Colonic mucosa (tissue), 4 donors: ENCODE measurements around the gene ALG6. TPM values are rescaled to one million over a fixed set of nuclear protein-coding genes. Genes with fewer than 3 reads are reported as not detected.

ENCODE experiments used
- DNase-seq: peaks from one replicate; pipeline ENCODE4 v3.0.0-alpha.2; 2020
- H3K27ac ChIP-seq: fragments of 200-600 bp; one replicate; pipeline ENCODE4 v1.8.0; 2021
- H3K27me3 ChIP-seq: fragments of 200-600 bp; one replicate; pipeline ENCODE4 v1.8.0; 2021
- H3K36me3 ChIP-seq: fragments of 200-600 bp; one replicate; pipeline ENCODE4 v1.8.0; 2021
- H3K4me1 ChIP-seq: fragments of 200-600 bp; one replicate; pipeline ENCODE4 v1.8.0; 2021; ENCODE audit warnings: mild to moderate bottlenecking
- H3K4me3 ChIP-seq: fragments of 200-600 bp; one replicate; pipeline ENCODE4 v1.8.0; 2021
- H3K9ac ChIP-seq, 2 donors: one replicate each; pipeline ENCODE4 v1.7.0; 2013; ENCODE audit warnings: control low read depth in 2 of 2, low read depth in 2 of 2, low read length in 2 of 2
- H3K9me3 ChIP-seq: fragments of 200-600 bp; one replicate; pipeline ENCODE4 v1.8.0; 2021
- CTCF ChIP-seq: fragments of 200-600 bp; IDR thresholded peaks from one replicate; pipeline ENCODE4 v1.8.0; 2022; ENCODE audit warnings: antibody characterized with exemption, mild to moderate bottlenecking
- intact Hi-C: fragments of 100-400 bp; cut with DNase I; formaldehyde crosslinking; loops from one replicate; pipeline ENCODE4 v1.14.1; 2022
- total RNA-seq, 2 donors: library from RNA; stranded (reverse); fragmentation: NEBNext Ultra II Directional in 1 of 2; extraction: Animal tissue kit (Norgen Biotek cat#: 25700) in 1 of 2; gene quantifications; one replicate each; pipeline ENCODE4 v1.2.1, GENCODE V29; 2021
- donor health status: healthy.
- donor health status: DM: no; HTN: no; CAD: no.
- donor health status: DM: no; HTN: no; CAD: no.

The ALG6 gene
- total RNA-seq, 2 donors from 2014 or later, result 12.4 to 19.8 TPM

- H3K9ac ChIP-seq, result no peak overlapping the region
- no peaks in the 10 kb centered on the region for H3K27me3 ChIP-seq
- intact Hi-C loops, result loop anchor here (5.0 kb wide), 1 partner anchor 125 kb away; no protein-coding TSS in a partner anchor
- no peak overlapping the region for H3K4me3 ChIP-seq
- TF ChIP-seq CTCF, result no peak
- no peak for DNase-seq
- H3K36me3 ChIP-seq, result no peaks in the 10 kb centered on the region
- no peaks in the 10 kb centered on the region for H3K9me3 ChIP-seq
- H3K27ac ChIP-seq, result no peak overlapping the region
- no peaks in the 10 kb centered on the region for H3K4me1 ChIP-seq
Observed at GRCh38 chr1:63442141-63442475, 74.7 kb downstream of the ALG6 start.

DNA sequence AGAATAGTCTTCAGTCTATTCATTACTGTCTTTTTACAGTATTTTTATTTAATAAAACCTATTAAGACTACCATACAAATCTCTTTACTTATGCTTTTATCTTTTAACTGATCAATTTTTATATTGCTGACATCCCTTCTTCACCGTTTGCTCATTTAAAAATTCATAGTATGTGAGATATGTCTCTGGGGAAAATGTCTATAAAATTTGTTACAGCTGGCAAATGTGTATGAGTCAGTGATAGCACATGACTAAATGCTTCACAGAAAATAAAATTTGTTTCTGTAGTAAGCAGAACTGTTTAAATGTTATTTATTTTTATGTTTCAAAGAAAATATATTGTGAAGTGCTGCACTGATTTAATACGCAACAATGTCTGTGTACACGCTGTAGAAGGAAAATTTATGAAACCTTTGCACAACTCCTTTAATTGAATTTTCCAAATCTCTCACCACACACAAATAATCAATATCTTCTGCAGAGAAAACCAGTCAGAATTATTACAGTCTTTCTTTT, 81.4 kb downstream of the ALG6 start:
- no peaks in the 10 kb centered on the region for H3K27me3 ChIP-seq

DNA sequence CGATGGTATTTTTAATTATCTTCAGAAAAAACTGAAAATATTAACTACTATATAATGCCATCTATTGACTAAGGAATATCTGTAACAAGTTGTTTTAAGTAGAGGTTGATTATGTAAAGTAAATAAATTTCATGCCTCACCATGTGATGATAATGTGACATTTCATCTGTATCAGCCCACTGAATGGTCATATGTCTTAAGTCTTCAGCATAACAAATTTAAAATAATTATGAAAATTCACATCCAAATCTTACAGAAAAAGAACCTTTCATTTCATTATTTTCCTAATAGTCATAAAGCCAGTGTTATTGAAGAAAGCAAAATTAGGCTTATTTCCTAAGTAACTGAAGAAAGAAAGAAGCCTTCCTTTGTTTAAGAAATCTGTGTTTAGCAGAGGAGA, 83.0 kb downstream of the ALG6 start:
- no peak overlapping the region for H3K9ac ChIP-seq
- H3K4me1 ChIP-seq, result no peaks in the 10 kb centered on the region
- H3K27ac ChIP-seq, result no peak overlapping the region
- H3K9me3 ChIP-seq, result no peaks in the 10 kb centered on the region
- no peak for TF ChIP-seq CTCF
- no peaks in the 10 kb centered on the region for H3K27me3 ChIP-seq
- intact Hi-C loops, result no loop called here
- no peaks in the 10 kb centered on the region for H3K36me3 ChIP-seq
- DNase-seq, result no peak
- no peak overlapping the region for H3K4me3 ChIP-seq

More for the DNA sequence above, 81.4 kb downstream of the ALG6 start:
- H3K9ac ChIP-seq, result no peak overlapping the region
- no peak for TF ChIP-seq CTCF
- H3K9me3 ChIP-seq, result no peaks in the 10 kb centered on the region
- H3K4me1 ChIP-seq, result no peaks in the 10 kb centered on the region
- no peak for DNase-seq
- no peak overlapping the region for H3K27ac ChIP-seq
- intact Hi-C loops, result no loop called here
- H3K36me3 ChIP-seq, result no peaks in the 10 kb centered on the region
- H3K4me3 ChIP-seq, result no peak overlapping the region

DNA sequence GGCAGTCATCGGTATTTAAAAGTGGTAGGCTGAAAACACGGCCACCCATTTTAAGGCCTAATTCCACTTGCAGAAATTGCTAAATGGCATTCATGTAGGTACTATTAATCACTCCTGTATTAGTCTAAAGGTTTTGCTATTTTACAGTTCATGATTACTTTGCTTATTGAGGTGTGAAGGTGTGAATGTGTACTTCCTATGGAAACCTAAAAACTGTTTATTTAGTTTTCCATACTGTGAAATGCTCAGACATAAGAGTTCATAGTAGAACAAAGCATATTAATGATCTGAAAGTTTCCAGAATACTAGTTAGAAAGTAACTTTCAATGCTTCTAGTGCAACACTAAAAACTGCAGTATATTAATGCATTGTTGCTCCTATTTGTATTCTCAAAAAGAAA, 85.8 kb downstream of the ALG6 start:
- Histone ChIP-seq H3K27ac (no peak overlapping the region), H3K4me1 (no peaks in the 10 kb centered on the region), H3K36me3 (no peaks in the 10 kb centered on the region), H3K27me3 (no peaks in the 10 kb centered on the region), H3K9ac (no peak overlapping the region), H3K4me3 (no peak overlapping the region), H3K9me3 (no peaks in the 10 kb centered on the region)
- no peak for DNase-seq
- intact Hi-C loops, result no loop called here
- no peak for TF ChIP-seq CTCF

- no peaks in the 10 kb centered on the region for H3K36me3 ChIP-seq
- no peak for TF ChIP-seq CTCF
- H3K27me3 ChIP-seq, result no peaks in the 10 kb centered on the region
- H3K4me1 ChIP-seq, result no peaks in the 10 kb centered on the region
- intact Hi-C loops, result no loop called here
- no peak overlapping the region for H3K4me3 ChIP-seq
- no peaks in the 10 kb centered on the region for H3K9me3 ChIP-seq
- H3K27ac ChIP-seq, result no peak overlapping the region
- H3K9ac ChIP-seq, result no peak overlapping the region
- no peak for DNase-seq
Observed at GRCh38 chr1:63454269-63454668, 86.8 kb downstream of the ALG6 start.

DNA sequence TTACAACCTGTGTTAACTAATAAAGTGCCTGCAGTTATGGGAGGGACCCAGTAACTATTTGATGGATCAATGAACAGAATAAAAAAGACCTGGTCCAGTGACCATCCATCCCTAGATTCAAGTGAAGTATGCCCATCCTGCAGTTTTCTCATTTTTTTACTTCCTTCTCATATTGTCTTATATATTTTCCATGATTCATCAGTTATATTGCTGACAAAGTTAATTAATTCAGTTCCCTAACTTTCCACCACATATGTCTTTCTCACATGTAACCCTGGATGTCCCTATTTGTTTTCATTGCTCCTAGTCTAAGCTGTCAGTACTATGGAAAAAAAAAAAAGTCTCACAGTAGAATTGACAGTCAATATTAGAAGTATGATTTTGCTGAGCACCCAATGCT, 91.3 kb downstream of the ALG6 start:
- Histone ChIP-seq H3K4me3 (no peak overlapping the region), H3K36me3 (no peaks in the 10 kb centered on the region), H3K9ac (no peak overlapping the region), H3K4me1 (no peaks in the 10 kb centered on the region), H3K27ac (no peak overlapping the region), H3K27me3 (no peaks in the 10 kb centered on the region), H3K9me3 (no peaks in the 10 kb centered on the region)
- TF ChIP-seq CTCF, result no peak
- DNase-seq, result no peak
- intact Hi-C loops, result no loop called here
